Activated T-helper 1 cell treated with anti-CD3 and anti-CD28 coated beads, Interleukin-12 subunit alpha, Interleukin-12 subunit beta, Interleukin-2, Interleukin-4 antibody, amounts not matched to agents 30 ng/mL and 10 ng/mL and 1 ng/mL, durations not matched to agents 14 hours and 24 hours and 36 hours (primary cell): ENCODE data around the gene ZDHHC3. TPM values are rescaled to one million over a fixed set of nuclear protein-coding genes. Genes with fewer than 3 reads are reported as not detected.
A peak's percentile ranks its signal among the peaks of the same experiment; 100 is the strongest.
"Not testable (repeated sequence)": the region's sequence is repeated elsewhere in the genome, so short reads cannot be mapped to it uniquely, and the experiment has no call there.

ENCODE experiments used
- DNase-seq: peaks from one replicate; pipeline ENCODE4 v3.0.0; 2021; ENCODE audit warnings: low spot score
- H3K27ac Mint-ChIP-seq: one replicate; pipeline ENCODE4 v1.8.0; 2021; ENCODE audit warnings: mild to moderate bottlenecking, mixed read lengths
- H3K27me3 Mint-ChIP-seq: one replicate; pipeline ENCODE4 v1.8.0; 2022; ENCODE audit warnings: mild to moderate bottlenecking, moderate library complexity, mixed read lengths; ENCODE audit not compliant: insufficient read depth
- H3K36me3 Mint-ChIP-seq: one replicate; pipeline ENCODE4 v1.8.0; 2021; ENCODE audit warnings: low read depth, mixed read lengths
- H3K4me1 Mint-ChIP-seq: one replicate; pipeline ENCODE4 v1.8.0; 2021; ENCODE audit warnings: low read depth, mixed read lengths
- H3K4me3 Mint-ChIP-seq: one replicate; pipeline ENCODE4 v1.8.0; 2021; ENCODE audit warnings: mild to moderate bottlenecking, moderate library complexity, mixed read lengths
- H3K9me3 Mint-ChIP-seq: one replicate; pipeline ENCODE4 v1.8.0; 2021; ENCODE audit warnings: mixed read lengths
- intact Hi-C: fragments of 100-400 bp; cut with micrococcal nuclease; formaldehyde crosslinking; loops from one replicate; pipeline ENCODE4 v1.15.1; 2024
- total RNA-seq: library from RNA; stranded (reverse); gene quantifications from 2 replicates; pipeline ENCODE4 v1.2.3, GENCODE V29; 2022

The ZDHHC3 gene
- total RNA-seq, 1 donor from 2014 or later = 46.6 TPM

DNA sequence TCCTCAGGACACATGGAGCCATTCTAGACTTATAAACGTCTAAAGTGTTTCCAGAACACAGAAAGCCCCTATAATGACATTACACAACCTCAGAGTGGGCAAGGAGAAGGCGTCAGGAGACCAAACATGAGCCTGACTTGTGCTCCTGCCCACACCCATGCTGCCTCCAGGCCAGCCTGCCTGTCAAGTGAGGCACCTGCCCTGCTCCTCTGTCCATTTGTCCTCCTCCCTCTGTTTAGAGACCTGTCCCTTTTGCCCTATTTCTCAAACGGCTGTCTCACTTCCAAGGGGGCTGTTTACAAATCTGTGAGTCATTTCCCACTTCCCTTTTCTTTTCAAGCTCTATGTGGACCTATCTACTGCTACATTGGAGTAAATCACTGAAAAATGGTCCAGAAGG lies 21.0 kb downstream of the ZDHHC3 start:
- peaks cover 14% of the 10 kb centered on the region for H3K36me3 Mint-ChIP-seq
- intact Hi-C loops = no loop called here
- H3K4me1 Mint-ChIP-seq = peaks cover 15% of the 10 kb centered on the region
- no peaks in the 10 kb centered on the region for H3K27me3 Mint-ChIP-seq
- no peak overlapping the region for H3K27ac Mint-ChIP-seq
- DNase-seq = no peak
- H3K9me3 Mint-ChIP-seq = no peaks in the 10 kb centered on the region
- no peak overlapping the region for H3K4me3 Mint-ChIP-seq

DNA sequence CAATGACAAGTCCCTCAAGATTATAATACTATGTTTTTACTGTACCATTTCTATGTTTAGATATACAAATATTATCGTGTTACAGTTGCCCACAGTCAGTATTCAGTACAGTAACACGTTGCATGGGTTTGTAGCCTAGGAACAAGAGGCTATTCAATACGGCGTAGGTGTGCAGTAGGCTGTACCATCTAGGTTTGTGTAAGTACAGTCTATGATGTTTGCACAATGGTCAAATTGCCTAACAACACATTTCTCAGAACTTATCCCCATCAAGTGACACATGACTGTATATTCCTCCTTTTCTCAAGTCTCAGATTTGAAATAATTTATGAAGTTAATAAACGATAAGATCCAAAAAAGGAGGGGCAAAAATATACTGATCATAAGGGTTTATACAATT lies 21.7 kb downstream of the ZDHHC3 start:
- Mint-ChIP-seq H3K9me3 (no peaks in the 10 kb centered on the region), H3K4me3 (no peak overlapping the region), H3K4me1 (peaks cover 15% of the 10 kb centered on the region), H3K27ac (no peak overlapping the region), H3K27me3 (no peaks in the 10 kb centered on the region), H3K36me3 (peaks cover 14% of the 10 kb centered on the region)
- DNase-seq = no peak
- intact Hi-C loops = no loop called here

DNA sequence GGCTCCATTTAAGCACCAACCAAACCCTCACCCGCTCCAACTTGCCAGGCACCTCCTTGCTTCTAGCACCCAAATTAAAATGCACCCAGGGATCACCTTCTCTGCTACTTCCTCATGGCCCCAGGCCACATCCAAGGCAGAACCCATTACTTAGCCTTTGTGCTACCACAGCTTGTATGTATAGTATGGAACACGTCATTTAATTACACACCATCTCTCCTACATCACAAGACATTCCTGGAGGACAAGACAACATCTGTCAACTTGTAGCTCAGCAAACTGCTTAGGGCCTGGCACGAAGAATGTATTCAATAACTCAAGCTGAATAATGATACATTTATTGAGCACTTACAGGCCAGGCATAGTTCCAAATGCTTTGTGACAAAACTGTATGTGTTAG lies 23.3 kb downstream of the ZDHHC3 start:
- H3K36me3 Mint-ChIP-seq = peaks cover 12% of the 10 kb centered on the region
- no peaks in the 10 kb centered on the region for H3K9me3 Mint-ChIP-seq
- no peak overlapping the region for H3K4me3 Mint-ChIP-seq
- intact Hi-C loops = no loop called here
- H3K4me1 Mint-ChIP-seq = peaks cover 15% of the 10 kb centered on the region
- H3K27ac Mint-ChIP-seq = no peak overlapping the region
- DNase-seq = no peak
- no peaks in the 10 kb centered on the region for H3K27me3 Mint-ChIP-seq

DNA sequence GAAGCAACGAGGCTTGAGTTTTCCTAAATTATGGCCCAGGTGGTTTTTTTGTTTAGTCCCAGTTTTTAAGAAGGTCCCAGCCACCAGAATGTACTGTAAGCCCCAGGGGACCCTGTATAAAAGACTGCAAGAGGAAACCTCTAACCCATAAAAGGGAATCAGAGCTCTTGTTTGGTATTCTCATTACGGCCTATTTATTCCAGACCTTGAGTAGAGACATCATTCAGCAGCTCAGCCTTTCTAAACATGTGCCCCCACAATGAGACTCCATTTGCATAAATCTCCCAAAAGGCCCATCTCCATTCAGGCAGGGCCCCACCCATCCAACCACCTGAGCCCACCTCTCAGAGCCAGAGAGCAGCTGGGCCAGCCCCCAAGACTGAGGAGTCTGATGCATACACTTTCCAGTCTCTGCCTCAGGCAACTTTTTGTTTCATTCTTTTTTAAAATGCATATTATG lies 25.7 kb downstream of the ZDHHC3 start:
- Mint-ChIP-seq H3K36me3 (peaks cover 8% of the 10 kb centered on the region), H3K27ac (no peak overlapping the region), H3K4me3 (no peak overlapping the region), H3K4me1 (peaks cover 14% of the 10 kb centered on the region), H3K9me3 (no peaks in the 10 kb centered on the region), H3K27me3 (no peaks in the 10 kb centered on the region)
- DNase-seq = no peak
- intact Hi-C loops = no loop called here

DNA sequence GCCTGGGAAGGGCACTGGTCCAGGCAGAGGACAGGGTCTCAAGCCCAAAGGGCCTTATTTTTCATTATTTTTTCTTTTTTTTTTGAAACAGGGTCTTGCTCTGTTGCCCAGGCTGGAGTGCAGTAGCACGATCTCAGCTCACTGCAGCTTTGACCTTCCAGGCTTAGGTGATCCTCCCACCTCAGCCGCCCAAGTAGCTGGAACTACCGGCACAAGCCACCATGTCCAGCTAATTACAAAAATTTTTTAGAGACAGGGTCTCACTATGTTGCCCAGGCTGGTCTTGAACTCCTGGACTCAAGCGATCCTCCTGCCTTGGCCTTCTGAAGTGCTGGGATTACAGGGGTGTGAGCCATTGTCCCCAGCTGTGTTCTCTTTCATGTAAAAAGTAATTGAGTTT lies 26.2 kb downstream of the ZDHHC3 start:
- H3K9me3 Mint-ChIP-seq, H3K27me3 Mint-ChIP-seq, H3K4me1 Mint-ChIP-seq, H3K4me3 Mint-ChIP-seq, H3K36me3 Mint-ChIP-seq, intact Hi-C loops, H3K27ac Mint-ChIP-seq, DNase-seq: not testable (repeated sequence)

DNA sequence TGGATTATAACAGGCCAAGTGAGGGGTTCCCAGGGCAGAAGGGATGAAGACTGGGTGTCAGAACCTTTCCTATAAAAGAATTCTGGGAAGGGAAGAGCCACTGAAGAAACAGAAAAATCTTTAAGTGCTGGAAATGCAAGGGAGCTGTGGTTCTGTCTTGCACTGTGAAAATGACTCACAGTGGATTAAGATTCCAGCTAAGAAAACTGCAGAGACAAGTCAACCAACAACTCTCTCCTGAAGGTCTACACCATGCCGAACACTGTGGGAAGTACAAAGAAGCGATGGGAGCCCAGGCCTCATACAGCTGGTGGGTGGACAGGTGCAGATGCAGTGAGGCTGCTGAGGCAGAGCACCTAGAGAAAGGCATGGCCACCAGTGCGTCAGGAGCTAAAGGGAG lies 27.7 kb downstream of the ZDHHC3 start:
- H3K27ac Mint-ChIP-seq = no peak overlapping the region
- H3K36me3 Mint-ChIP-seq = peaks cover 10% of the 10 kb centered on the region
- H3K9me3 Mint-ChIP-seq = no peaks in the 10 kb centered on the region
- no peak overlapping the region for H3K4me3 Mint-ChIP-seq
- no peaks in the 10 kb centered on the region for H3K27me3 Mint-ChIP-seq
- H3K4me1 Mint-ChIP-seq = peaks cover 9% of the 10 kb centered on the region
- no peak for DNase-seq
- intact Hi-C loops = no loop called here

DNA sequence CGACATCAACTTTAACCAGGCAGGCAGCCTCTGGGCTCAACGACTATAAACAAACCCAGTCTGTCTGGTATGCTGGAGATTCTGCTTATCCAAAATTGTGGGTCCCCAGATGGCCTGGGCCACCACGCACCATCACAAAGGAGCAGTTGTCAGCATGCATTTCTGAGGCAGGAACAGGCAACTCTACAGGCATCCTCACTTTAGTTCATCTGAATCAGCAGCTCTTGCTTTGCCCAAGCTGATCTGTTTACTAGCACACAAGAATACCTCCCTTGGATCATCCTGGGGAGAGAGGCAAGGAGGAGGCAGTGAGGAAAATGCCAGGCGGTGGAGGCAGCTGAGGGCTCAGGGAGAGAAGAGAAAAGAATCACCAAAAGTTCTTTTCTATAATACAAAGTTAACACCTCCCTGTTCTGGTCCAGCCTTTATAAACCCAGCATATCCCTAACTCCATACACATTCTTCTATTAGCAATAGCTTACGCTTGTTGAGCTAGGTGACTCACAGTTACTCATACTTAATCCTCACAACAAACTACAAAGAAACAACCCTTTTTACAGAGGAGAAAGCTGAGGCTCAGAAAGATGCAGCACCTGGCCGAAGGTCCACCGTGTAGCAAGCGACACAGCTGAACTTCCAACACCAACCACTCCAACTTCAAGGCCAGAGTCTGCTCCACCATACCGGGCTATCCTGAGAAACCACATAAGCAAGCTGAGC lies 33.6 kb downstream of the ZDHHC3 start:
- intact Hi-C loops = no loop called here
- Mint-ChIP-seq H3K4me3 (no peak overlapping the region), H3K4me1 (peaks cover 9% of the 10 kb centered on the region), H3K9me3 (no peaks in the 10 kb centered on the region), H3K27me3 (no peaks in the 10 kb centered on the region), H3K36me3 (peaks cover 28% of the 10 kb centered on the region), H3K27ac (no peak overlapping the region)
- DNase-seq = no peak

DNA sequence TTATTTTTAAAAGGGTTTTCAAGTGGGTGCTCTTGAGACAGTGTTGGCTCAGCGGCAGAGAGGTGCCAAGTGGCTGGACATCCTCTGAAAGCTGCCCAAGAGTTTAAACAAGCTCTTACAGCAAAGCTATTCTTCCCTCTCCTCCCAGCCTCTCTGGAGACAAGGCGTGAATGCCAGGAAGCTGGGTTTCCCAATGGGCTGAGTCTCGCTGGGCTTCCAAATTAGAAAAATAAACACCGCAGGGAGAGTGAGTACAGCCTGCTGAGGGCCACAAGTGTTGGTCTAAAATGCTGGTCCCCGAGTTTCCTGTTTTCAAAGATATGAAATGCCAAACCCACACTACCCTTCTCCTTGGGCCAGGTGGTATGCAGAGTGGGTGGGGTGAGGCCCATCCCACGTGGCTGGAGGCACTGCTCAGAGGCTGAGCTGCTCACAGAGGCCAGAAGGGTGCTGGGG lies 36.4 kb downstream of the ZDHHC3 start:
- no peak for DNase-seq
- Mint-ChIP-seq H3K27ac (peak overlapping the region; percentile 63), H3K4me1 (peaks cover 6% of the 10 kb centered on the region), H3K27me3 (no peaks in the 10 kb centered on the region), H3K36me3 (peaks cover 24% of the 10 kb centered on the region), H3K9me3 (no peaks in the 10 kb centered on the region), H3K4me3 (no peak overlapping the region)
- intact Hi-C loops = no loop called here

DNA sequence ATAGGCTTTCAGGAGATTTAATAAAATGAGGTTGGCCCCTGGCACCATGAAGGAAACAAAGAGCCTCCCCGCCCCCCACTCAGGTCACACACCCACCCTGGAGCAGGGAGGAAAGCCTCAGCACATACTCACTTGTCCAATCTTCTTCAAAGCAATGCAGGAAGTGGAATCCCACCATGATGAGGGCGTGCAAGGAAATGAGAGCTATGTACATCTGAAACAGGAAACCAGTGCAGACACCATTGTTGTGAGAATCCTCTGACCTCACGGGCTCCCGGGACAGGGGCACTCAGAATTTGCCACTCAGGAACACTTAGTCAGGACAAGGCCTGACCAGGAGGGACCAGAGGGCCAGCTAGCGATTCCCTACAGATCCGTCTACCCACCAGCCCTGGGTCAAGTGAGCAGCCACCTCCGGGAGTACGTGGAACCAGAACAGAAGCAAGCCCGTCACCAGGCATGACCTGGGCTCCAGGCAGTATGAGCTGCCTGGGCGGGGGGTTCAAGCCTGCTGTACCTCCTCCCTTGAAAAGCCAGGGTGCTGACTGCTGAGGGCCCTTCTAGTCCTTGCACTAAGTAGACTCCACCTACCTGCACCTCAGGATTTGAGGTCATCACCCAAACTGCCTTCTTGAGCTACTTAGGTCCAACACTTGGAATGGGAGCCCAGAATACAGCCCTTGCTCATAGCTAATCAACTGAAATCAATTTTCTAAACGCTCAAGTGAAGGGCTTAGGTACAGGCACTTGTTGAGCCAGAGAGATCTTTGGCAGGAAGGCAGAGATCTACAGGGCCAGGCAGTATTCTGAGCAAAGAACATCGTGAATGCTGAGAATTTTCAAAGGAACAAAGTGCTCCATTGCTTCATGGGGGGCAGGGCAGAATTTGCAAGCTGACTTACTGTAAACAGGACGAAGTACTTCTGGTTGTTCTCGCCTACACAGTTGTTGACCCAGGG lies 42.7 kb downstream of the ZDHHC3 start:
- no peak for DNase-seq
- Mint-ChIP-seq H3K27me3 (no peaks in the 10 kb centered on the region), H3K9me3 (no peaks in the 10 kb centered on the region), H3K4me1 (peaks cover 10% of the 10 kb centered on the region), H3K4me3 (no peak overlapping the region), H3K27ac (no peak overlapping the region), H3K36me3 (peaks cover 13% of the 10 kb centered on the region)
- intact Hi-C loops = no loop called here

DNA sequence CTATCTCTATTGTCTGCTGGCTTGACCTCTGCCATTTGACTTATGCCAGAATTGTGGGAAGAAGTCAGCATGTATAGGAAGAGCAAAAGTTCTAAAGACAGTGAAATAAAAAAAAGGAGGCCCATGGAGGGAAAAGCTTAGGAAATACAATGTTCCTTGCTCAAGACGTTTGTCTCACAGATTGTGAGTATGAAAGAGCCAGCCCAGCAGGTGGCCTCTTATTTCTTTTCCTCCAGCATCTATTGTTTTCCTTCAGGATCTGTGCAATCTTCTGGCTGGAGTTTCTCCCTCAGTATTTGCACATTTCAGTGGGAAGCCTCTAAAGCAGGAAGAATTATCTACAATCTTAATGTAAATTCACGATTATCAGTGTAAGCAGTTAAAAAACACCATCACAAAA lies 43.7 kb downstream of the ZDHHC3 start:
- Mint-ChIP-seq H3K27me3 (no peaks in the 10 kb centered on the region), H3K4me1 (peaks cover 10% of the 10 kb centered on the region), H3K36me3 (peaks cover 12% of the 10 kb centered on the region), H3K27ac (no peak overlapping the region), H3K4me3 (no peak overlapping the region), H3K9me3 (no peaks in the 10 kb centered on the region)
- intact Hi-C loops = no loop called here
- no peak for DNase-seq

DNA sequence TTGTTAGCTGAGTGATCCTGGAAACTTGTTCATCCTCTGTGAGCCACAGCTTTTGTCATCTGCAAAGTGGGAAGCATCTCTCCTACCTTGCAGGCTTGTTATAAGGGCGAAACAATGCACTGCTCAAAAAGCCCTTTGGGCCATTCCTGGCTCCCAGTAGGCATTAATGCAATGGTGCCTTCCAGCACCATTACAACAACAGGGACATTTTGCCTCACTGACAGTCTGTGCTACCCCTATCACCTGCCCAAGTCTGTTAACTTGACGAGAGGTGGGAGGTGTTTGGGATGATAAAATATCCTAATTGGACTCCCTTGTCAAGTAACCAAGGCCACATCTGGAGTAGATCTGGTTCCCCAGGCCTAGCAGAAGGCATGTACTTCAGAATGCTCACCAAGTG lies 44.2 kb downstream of the ZDHHC3 start:
- H3K4me3 Mint-ChIP-seq = no peak overlapping the region

DNA sequence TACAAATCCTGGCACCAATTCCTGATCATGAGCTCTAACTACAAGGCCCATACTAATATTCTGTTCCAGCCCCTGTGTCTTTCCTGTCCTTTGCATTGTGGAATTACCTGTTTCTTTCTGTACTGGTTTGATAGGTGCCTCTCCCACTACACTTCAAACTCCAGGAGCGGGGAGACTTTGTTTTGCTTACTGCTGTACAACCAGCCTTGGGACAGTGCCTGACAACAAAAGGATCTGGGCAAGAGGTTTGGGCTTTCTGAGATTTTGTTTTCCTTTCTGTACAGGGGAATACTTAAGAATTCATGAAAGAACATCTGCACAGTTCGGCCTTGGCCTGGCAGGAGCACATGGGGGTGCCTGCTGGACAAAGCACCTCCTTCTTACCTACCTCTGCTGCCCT lies 45.1 kb downstream of the ZDHHC3 start:
- intact Hi-C loops = no loop called here
- Mint-ChIP-seq H3K27ac (no peak overlapping the region), H3K27me3 (no peaks in the 10 kb centered on the region), H3K4me3 (no peak overlapping the region), H3K4me1 (peaks cover 5% of the 10 kb centered on the region), H3K36me3 (peaks cover 18% of the 10 kb centered on the region), H3K9me3 (no peaks in the 10 kb centered on the region)
- no peak for DNase-seq

More for the DNA sequence above, 44.2 kb downstream of the ZDHHC3 start:
- intact Hi-C loops = no loop called here
- no peak overlapping the region for H3K27ac Mint-ChIP-seq
- no peaks in the 10 kb centered on the region for H3K27me3 Mint-ChIP-seq
- H3K4me1 Mint-ChIP-seq = peaks cover 10% of the 10 kb centered on the region
- H3K9me3 Mint-ChIP-seq = no peaks in the 10 kb centered on the region
- peaks cover 16% of the 10 kb centered on the region for H3K36me3 Mint-ChIP-seq
- DNase-seq = no peak

DNA sequence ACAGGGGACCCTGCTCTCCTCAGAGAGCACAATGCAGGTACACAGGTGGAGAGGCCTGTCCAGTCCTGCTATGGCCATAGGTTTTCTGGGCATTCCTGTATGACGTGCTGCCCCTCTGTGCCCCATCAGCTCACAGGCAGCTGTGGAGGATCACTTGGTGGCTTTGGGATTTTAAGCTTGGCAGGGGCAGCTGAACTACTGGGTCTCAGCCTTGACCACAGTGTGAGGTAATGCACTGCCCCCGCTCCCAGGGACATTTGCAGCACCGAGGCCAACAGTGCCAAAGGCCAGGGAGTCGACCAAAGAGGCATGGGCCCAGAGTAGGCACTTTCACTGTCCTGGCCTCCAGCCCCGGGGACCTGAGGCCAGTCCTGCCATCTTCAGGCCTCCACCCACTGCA lies 46.2 kb downstream of the ZDHHC3 start:
- H3K27ac Mint-ChIP-seq = no peak overlapping the region
- H3K36me3 Mint-ChIP-seq = peaks cover 16% of the 10 kb centered on the region
- no peaks in the 10 kb centered on the region for H3K9me3 Mint-ChIP-seq
- peaks cover 5% of the 10 kb centered on the region for H3K4me1 Mint-ChIP-seq
- H3K4me3 Mint-ChIP-seq = no peak overlapping the region
- H3K27me3 Mint-ChIP-seq = no peaks in the 10 kb centered on the region
- no peak for DNase-seq
- intact Hi-C loops = no loop called here
